Measurements from ENCODE around the gene DNAJB5.

GRCh38 chr9:34996181-34996904 lies 6.8 kb downstream of the DNAJB5 start:
- no peak for TF ChIP-seq CTCF (IDR thresholded peaks at IDR 0.05; ENCODE audit: poor library complexity, severe bottlenecking)
- TF ChIP-seq EP300 (conservative IDR thresholded peaks at IDR 0.05; ENCODE audit: poor library complexity, severe bottlenecking), result no peak
- TF ChIP-seq REST (IDR thresholded peaks at IDR 0.05; ENCODE audit: borderline replicate concordance), result no peak
- no peak for TF ChIP-seq POLR2AphosphoS5 (IDR thresholded peaks at IDR 0.05)
- no peak for TF ChIP-seq EZH2 (IDR thresholded peaks at IDR 0.05; ENCODE audit: borderline replicate concordance, insufficient read depth, low read length, poor library complexity, severe bottlenecking)
- TF ChIP-seq RAD21 (conservative IDR thresholded peaks at IDR 0.05), result no peak

All from neural cell (in vitro differentiated cells).